Astrocyte (in vitro differentiated cells and primary cell): Measurements from ENCODE around the gene B3GALNT2.
A peak's percentile ranks its signal among the peaks of the same experiment; 100 is the strongest.

Experiments
- EZH2 ChIP-seq: IDR thresholded peaks from 2 replicates; pipeline ENCODE4 v1.6.1; 2012; ENCODE audit warnings: mild to moderate bottlenecking, low read length, inconsistent platforms; ENCODE audit not compliant: insufficient read depth
- TF ChIP-seq, protein P1 (sequence below): IDR thresholded peaks from 2 replicates; pipeline ENCODE4 v1.5.1; 2011; ENCODE audit warnings: low read depth, mild to moderate bottlenecking, inconsistent platforms, low read length, moderate library complexity; ENCODE audit not compliant: insufficient read depth

DNA sequence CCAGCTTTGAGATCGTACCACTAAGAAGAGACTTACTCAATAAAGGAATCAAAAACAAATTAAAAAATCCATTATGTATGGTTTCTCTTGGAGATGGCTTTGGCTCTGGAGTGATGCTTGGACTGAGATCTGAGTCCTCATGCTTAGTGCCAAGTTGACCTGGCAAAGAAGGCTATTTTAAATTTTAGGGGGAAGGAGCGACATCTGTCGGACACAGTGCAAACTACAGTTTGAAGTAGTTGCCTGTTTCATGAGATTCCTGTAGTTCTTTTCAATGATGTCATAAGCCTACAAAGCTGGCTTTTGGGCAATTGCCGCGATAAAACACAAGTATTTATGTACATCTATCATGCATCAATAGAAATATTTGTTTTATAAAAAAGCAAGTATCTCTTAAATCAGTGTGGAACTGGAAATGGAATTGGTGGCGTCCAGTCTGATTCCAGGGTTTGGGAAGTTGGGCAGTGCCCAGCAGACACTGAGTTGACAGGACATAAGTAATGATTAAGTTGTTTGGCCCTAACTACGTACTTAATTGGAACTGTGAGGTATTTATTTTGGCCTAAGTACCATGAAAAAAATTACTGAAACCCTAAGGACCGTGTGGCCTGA, 87.1 kb downstream of the B3GALNT2 start:
- TF ChIP-seq, protein P1, sequence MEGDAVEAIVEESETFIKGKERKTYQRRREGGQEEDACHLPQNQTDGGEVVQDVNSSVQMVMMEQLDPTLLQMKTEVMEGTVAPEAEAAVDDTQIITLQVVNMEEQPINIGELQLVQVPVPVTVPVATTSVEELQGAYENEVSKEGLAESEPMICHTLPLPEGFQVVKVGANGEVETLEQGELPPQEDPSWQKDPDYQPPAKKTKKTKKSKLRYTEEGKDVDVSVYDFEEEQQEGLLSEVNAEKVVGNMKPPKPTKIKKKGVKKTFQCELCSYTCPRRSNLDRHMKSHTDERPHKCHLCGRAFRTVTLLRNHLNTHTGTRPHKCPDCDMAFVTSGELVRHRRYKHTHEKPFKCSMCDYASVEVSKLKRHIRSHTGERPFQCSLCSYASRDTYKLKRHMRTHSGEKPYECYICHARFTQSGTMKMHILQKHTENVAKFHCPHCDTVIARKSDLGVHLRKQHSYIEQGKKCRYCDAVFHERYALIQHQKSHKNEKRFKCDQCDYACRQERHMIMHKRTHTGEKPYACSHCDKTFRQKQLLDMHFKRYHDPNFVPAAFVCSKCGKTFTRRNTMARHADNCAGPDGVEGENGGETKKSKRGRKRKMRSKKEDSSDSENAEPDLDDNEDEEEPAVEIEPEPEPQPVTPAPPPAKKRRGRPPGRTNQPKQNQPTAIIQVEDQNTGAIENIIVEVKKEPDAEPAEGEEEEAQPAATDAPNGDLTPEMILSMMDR, result peak; percentile 93
- TF ChIP-seq EZH2, result no peak
